Liver (tissue), 9 donors: ENCODE measurements around the gene VDAC2. TPM values are rescaled to one million over a fixed set of nuclear protein-coding genes. Genes with fewer than 3 reads are reported as not detected.

Source experiments
- DNase-seq: peaks from one replicate; pipeline ENCODE4 v3.0.0-alpha.2; 2017; ENCODE audit warnings: low spot score
- H3K27ac ChIP-seq, 2 donors: one replicate each; pipeline ENCODE4 v1.7.0; 2013; ENCODE audit warnings: inconsistent platforms in 2 of 2, low read length in 2 of 2, control low read depth in 1 of 2, low read depth in 1 of 2, mild to moderate bottlenecking in 1 of 2
- H3K27me3 ChIP-seq, 4 donors: one replicate each; pipeline versions ENCODE4 v1.6.1 to v1.7.0; 2013; ENCODE audit warnings: low read length in 3 of 4, inconsistent platforms in 1 of 4, mild to moderate bottlenecking in 1 of 4, moderate library complexity in 1 of 4; ENCODE audit not compliant: control insufficient read depth in 4 of 4, insufficient read depth in 4 of 4
- H3K36me3 ChIP-seq, 4 donors: one replicate each; pipeline versions ENCODE4 v1.6.1 to v1.7.0; 2013; ENCODE audit warnings: low read length in 3 of 4, mild to moderate bottlenecking in 3 of 4, low read depth in 1 of 4, moderate library complexity in 1 of 4; ENCODE audit not compliant: control insufficient read depth in 4 of 4, insufficient read depth in 3 of 4
- H3K4me1 ChIP-seq, 4 donors: one replicate each; pipeline versions ENCODE4 v1.6.1 to v1.7.0; 2013; ENCODE audit warnings: low read length in 3 of 4, mild to moderate bottlenecking in 3 of 4, moderate library complexity in 1 of 4; ENCODE audit not compliant: control insufficient read depth in 4 of 4, insufficient read depth in 4 of 4
- H3K4me3 ChIP-seq, 3 donors: one replicate each; pipeline versions ENCODE4 v1.6.1 to v1.7.0; 2013; ENCODE audit warnings: low read length in 3 of 3, control low read depth in 1 of 3, low read depth in 1 of 3, mild to moderate bottlenecking in 1 of 3
- H3K9ac ChIP-seq, 2 donors: one replicate each; pipeline ENCODE4 v1.7.0; 2013; ENCODE audit warnings: low read length in 2 of 2, mild to moderate bottlenecking in 2 of 2, moderate library complexity in 2 of 2, control low read depth in 1 of 2, low read depth in 1 of 2
- H3K9me3 ChIP-seq, 4 donors: one replicate each; pipeline versions ENCODE4 v1.6.1 to v1.7.0; 2013; ENCODE audit warnings: low read length in 3 of 4; ENCODE audit not compliant: control insufficient read depth in 4 of 4
- CTCF ChIP-seq: fragments of 150-350 bp; IDR thresholded peaks from 2 replicates; pipeline ENCODE4 v1.5.1; 2017; ENCODE audit warnings: improper control_type of control experiment, low read depth, low read length; ENCODE audit not compliant: missing input control
- EGR1 ChIP-seq, 2 donors: IDR thresholded peaks; 2 replicates each; pipeline ENCODE4 v1.6.1; 2016 to 2018; ENCODE audit warnings: antibody characterized with exemption in 2 of 2, low read depth in 2 of 2
- FOXA1 ChIP-seq: IDR thresholded peaks from 2 replicates; pipeline ENCODE4 v1.6.1; 2016; ENCODE audit warnings: antibody characterized with exemption
- HNF4G ChIP-seq: IDR thresholded peaks from 2 replicates; pipeline ENCODE4 v1.6.1; 2016; ENCODE audit warnings: antibody characterized with exemption
- JUND ChIP-seq, 2 donors: IDR thresholded peaks; 2 replicates each; pipeline ENCODE4 v1.6.1; 2016; ENCODE audit warnings: antibody characterized with exemption in 2 of 2
- RAD21 ChIP-seq, 2 donors: IDR thresholded peaks; 2 replicates each; pipeline ENCODE4 v1.6.1; 2016; ENCODE audit warnings: antibody characterized with exemption in 2 of 2, mild to moderate bottlenecking in 2 of 2
- REST ChIP-seq: IDR thresholded peaks from 2 replicates; pipeline ENCODE4 v1.6.1; 2016; ENCODE audit warnings: antibody characterized with exemption, mild to moderate bottlenecking
- RXRA ChIP-seq, 2 donors: IDR thresholded peaks; 2 replicates each; pipeline ENCODE4 v1.6.1; 2017 to 2018; ENCODE audit warnings: antibody characterized with exemption in 2 of 2, mild to moderate bottlenecking in 1 of 2
- SP1 ChIP-seq: IDR thresholded peaks from 2 replicates; pipeline ENCODE4 v1.6.1; 2018; ENCODE audit warnings: antibody characterized with exemption, mild to moderate bottlenecking
- TAF1 ChIP-seq: conservative IDR thresholded peaks from 2 replicates; pipeline ENCODE4 v1.6.1; 2016; ENCODE audit warnings: antibody characterized with exemption, mild to moderate bottlenecking
- YY1 ChIP-seq: IDR thresholded peaks from 2 replicates; pipeline ENCODE4 v1.6.1; 2016; ENCODE audit warnings: antibody characterized with exemption, mild to moderate bottlenecking
- WGBS: extraction: QIAGEN DNeasy Blood & Tissue Kit; methylation state at CpG from one replicate; pipeline ENCODE4 v1.1.7; 2013; 5-methylcytosine and 5-hydroxymethylcytosine counted together
- polyA plus RNA-seq, 2 donors: library from polyadenylated mRNA; stranded (reverse) in 1 of 2; unstranded in 1 of 2; fragments of 200-250 nt in 1 of 2; fragments of >200 nt in 1 of 2; fragmentation: Nextera tagmentation in 1 of 2; extraction: Ambion mirVana in 1 of 2; gene quantifications; one replicate each; pipeline versions ENCODE4 v1.2.1 to v1.2.3, GENCODE V29; 2013 to 2015
- total RNA-seq, 2 donors: library from RNA; depleted of rRNA; stranded (reverse); fragments of >200 nt; gene quantifications; one replicate each; pipeline ENCODE4 v1.2.3, GENCODE V29; 2014
- TF ChIP-seq, protein P1 (sequence below): IDR thresholded peaks from 2 replicates; pipeline ENCODE4 v1.6.1; 2016; ENCODE audit warnings: antibody characterized with exemption
- donor health status: healthy.
- donor health status: healthy.
- donor health status: healthy.
- donor health status: healthy.
- donor health status: healthy.

VDAC2 gene
- total and polyA plus RNA-seq, 4 donors = 41.3 to 67.1 (median 52.5) TPM

- no peak for DNase-seq
- WGBS = 95% methylated on average over 1 of the region's 1 CpG
- Histone ChIP-seq H3K9ac (no peak overlapping the region), H3K9me3 (no peaks in the 10 kb centered on the region), H3K27ac (no peak overlapping the region), H3K27me3 (no peaks in the 10 kb centered on the region), H3K36me3 (peaks cover 2 to 14% (median 2%) of the 10 kb centered on the region in 4 donors), H3K4me1 (no peaks in the 10 kb centered on the region), H3K4me3 (no peak overlapping the region)
- TF ChIP-seq FOXA1 = no peak
- TF ChIP-seq YY1 = no peak
- no peak for TF ChIP-seq RAD21 (IDR thresholded peaks at IDR 0.05)
- TF ChIP-seq SP1 = no peak
- TF ChIP-seq EGR1 (IDR thresholded peaks at IDR 0.05; ENCODE audit: low read depth in 2 of 2) = no peak
- TF ChIP-seq TAF1 = no peak
- TF ChIP-seq RXRA (IDR thresholded peaks at IDR 0.05) = no peak
- no peak for TF ChIP-seq REST
- TF ChIP-seq CTCF = no peak
- no peak for TF ChIP-seq HNF4G
- TF ChIP-seq, protein P1, sequence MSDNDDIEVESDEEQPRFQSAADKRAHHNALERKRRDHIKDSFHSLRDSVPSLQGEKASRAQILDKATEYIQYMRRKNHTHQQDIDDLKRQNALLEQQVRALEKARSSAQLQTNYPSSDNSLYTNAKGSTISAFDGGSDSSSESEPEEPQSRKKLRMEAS = no peak
These were observed 30.9 kb upstream of the VDAC2 start for GRCh38 chr10:75179657-75180177.

- H3K36me3 ChIP-seq = peaks cover 2 to 14% (median 2%) of the 10 kb centered on the region in 4 donors
- H3K4me1 ChIP-seq = no peaks in the 10 kb centered on the region
- WGBS = 85% methylated on average over 2 of the region's 2 CpGs
- no peak overlapping the region for H3K4me3 ChIP-seq
- H3K9ac ChIP-seq = no peak overlapping the region
- no peak for DNase-seq
- TF ChIP-seq CTCF = no peak
- peak; percentile 20 to 55 for TF ChIP-seq JUND (IDR thresholded peaks at IDR 0.05)
- H3K27me3 ChIP-seq = no peaks in the 10 kb centered on the region
- H3K27ac ChIP-seq = no peak overlapping the region
- no peaks in the 10 kb centered on the region for H3K9me3 ChIP-seq
These were observed 30.0 kb upstream of the VDAC2 start for GRCh38 chr10:75180592-75180991.
